GM18498 (cell line): ENCODE data around the gene TMCO4.
A peak's percentile ranks its signal among the peaks of the same experiment; 100 is the strongest.

Experiments
- ATAC-seq: cut with Tn5 transposase; IDR thresholded peaks from one replicate; pipeline ENCODE4 v1.9.1; 2021; ENCODE audit warnings: mild to moderate bottlenecking, moderate library complexity; ENCODE audit not compliant: unreplicated experiment

The TMCO4 gene

GRCh38 chr1:19662313-19662712 lies 137.4 kb downstream of the TMCO4 start:
- no peak for ATAC-seq

DNA sequence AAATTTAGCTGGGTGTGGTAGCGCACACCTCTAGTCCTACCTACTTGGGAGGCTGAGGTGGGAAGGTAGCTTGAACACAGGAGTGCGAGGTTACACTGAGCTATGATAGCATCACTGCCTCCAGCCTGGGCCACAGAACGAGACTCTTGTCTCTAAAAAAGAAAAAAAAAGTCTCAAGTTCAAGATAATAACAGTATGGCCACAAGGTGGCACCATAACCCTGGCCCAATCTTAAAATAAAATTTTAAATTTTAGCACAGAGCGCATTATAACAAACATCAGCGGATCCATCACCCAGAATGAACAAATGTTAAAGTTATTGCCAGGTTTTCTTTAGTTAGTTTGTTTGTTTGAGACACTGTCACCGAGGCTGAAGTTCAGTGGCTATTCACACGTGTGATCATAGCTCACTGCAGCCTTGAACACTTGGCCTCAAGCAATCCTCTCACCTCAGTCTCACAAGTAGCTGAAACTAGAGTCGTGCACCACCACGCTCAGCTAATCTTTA lies 137.9 kb downstream of the TMCO4 start:
- ATAC-seq: no peak

- no peak for ATAC-seq
Measured at GRCh38 chr1:19658186-19658585, 141.5 kb downstream of the TMCO4 start.

DNA sequence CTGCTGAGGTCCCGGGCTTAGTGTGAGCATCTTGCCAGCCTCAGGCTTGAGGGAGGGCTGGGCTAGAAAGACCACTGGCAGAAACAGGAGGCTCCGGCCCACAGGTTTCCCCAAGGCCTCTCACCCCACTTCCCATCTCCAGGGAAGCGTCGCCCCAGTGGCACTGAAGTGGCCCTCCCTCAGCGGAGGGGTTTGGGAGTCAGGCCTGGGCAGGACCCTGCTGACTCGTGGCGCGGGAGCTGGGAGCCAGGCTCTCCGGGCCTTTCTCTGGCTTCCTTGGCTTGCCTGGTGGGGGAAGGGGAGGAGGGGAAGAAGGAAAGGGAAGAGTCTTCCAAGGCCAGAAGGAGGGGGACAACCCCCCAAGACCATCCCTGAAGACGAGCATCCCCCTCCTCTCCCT lies 142.2 kb downstream of the TMCO4 start:
- no peak for ATAC-seq

GRCh38 chr1:19656780-19657466 lies 142.8 kb downstream of the TMCO4 start:
- no peak for ATAC-seq

GRCh38 chr1:19656134-19656779 lies 143.5 kb downstream of the TMCO4 start:
- ATAC-seq: no peak

DNA sequence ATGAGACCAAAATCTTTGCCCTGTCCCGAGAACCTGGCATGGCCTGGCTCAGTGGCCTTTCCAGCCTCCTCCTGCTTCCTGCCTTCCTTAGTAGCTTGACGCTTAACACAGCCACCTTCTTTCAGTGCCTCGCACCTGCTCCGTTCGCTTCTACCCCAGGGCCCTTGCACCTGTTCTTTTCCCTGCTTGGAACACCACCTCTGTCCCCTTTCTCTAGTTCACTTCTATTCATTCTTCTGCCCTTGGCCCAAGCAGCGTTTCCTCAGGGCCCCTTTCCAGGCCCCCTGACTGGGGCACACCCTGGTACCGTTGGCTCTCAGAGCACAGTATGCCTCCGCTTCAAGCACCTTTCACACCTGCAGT lies 144.0 kb downstream of the TMCO4 start:
- ATAC-seq: no peak

GRCh38 chr1:19654886-19655717 lies 144.6 kb downstream of the TMCO4 start:
- ATAC-seq: no peak

DNA sequence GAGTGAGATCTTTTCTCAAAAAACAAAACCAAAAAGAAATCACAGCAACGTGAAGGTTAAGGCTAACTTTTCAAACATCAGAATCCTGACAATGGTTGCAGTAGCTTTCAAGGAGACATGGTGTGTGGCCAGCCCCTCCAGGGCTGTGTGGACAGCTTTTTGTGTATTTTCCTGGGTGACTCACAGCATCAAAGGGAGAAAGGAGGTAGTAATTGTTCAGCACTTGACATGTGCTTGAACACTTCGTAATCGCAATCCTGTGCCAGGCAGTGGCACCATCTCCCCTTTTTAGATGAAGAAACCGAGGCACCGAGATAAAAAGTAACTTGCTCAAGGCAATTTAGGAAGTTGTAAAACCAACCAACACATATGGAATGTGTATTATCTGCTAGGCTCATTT lies 145.3 kb downstream of the TMCO4 start:
- ATAC-seq: no peak

GRCh38 chr1:19651141-19651737 lies 148.5 kb downstream of the TMCO4 start:
- peak; percentile 48 for ATAC-seq

- ATAC-seq: no peak
Measured at GRCh38 chr1:19650416-19651140, 149.1 kb downstream of the TMCO4 start.

DNA sequence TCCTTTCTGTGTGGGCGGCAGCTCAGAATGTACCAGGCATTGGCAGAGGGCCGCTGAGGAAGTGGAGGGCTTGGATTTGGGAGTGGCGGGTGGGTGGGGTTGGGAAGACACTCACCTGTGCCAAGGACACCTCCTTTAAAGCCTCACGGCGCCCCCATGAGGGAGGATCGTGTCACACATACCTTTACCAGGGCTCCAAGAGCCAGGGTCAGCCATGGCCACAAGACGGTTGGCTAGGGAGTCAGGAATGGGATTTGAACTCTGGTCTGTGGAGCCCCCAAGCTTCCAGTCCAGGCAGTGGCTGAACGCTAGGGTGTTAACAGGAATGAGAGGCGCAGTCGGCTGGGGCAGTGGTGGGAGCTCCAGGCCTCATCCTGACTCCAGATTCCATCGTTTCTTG lies 151.0 kb downstream of the TMCO4 start:
- no peak for ATAC-seq

DNA sequence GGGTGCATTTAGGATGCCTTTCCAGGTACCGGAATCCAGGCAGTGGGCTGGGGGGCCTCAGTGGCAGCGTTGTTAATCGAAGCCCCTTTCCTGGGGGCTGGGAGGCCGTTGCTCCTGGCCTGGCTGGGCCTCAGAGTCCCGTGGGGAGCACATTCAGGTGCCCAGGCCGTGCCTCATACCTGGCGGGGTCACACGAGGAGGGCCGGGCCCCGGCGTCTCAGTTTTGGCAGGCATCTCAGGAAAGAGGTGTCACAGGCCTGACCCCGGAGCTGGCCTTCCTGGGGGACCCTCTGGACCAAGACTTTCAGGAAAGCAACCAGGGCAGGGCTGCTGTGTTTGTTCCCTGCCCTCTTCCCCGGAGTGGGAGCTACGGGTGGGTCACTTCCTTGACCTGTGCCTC lies 151.5 kb downstream of the TMCO4 start:
- no peak for ATAC-seq

DNA sequence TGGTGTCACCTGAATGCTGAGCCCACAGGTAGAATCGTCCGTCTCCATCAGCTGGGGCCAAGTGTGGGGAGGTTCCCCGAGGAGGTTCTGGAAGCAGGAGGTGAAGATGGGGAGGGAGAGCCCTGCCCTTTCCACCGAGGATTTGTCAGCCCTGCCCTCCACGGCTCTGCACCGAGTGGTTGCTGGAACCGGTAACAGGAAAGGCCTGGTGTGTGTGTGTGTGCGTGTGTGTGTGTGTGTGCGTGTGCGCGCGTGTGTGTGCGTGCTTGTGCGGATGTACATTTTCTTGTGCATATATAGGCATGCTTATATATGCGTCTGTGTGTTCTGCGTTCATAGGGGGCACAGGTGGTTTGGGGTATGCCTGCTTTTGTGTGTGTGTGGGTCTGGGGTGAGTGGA lies 152.1 kb downstream of the TMCO4 start:
- ATAC-seq: no peak

DNA sequence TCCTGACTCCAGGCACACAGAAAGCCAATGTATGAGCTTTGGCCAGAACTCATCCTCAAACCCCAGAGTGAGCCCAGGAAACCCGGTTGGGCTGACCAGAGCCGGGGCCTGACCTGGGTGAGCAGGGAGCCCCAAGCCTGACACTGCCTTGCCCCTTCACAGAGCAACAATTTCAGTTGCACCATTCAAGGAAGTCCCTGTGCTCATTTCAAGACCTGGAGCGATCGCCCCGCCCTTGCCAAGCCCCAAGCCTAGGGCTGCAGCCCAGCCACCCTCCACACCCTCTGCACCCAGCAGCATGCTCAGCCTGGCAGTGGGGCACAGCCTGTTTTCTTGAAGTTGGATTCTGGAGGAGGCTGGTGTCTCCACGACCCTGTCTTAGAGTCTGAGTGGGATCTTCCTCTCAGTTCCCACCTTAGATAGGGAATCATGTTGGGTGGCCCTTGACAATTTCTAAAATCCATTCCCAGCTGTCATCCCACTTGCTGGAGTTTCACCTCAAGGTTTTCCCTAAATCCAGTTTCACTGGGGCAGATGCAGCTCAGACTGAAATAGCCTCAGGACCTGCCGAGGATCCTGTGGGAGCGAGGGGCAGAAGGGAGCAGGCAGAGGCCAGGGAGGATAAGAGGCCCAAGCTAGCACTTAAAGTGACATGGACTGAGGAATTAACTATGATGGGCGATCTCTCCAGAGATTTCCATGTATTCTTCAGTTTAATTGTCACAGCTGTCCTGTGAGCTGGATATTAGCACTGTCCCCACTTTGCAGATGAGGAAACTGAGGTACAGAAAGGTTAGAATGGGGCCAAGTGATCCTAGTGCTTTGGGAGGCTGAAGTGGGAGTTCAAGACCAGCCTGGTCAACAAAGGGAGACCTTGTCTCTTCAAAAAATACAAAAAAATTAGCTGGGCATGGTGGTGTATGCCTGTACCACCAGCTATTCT lies 153.1 kb downstream of the TMCO4 start:
- ATAC-seq: no peak

DNA sequence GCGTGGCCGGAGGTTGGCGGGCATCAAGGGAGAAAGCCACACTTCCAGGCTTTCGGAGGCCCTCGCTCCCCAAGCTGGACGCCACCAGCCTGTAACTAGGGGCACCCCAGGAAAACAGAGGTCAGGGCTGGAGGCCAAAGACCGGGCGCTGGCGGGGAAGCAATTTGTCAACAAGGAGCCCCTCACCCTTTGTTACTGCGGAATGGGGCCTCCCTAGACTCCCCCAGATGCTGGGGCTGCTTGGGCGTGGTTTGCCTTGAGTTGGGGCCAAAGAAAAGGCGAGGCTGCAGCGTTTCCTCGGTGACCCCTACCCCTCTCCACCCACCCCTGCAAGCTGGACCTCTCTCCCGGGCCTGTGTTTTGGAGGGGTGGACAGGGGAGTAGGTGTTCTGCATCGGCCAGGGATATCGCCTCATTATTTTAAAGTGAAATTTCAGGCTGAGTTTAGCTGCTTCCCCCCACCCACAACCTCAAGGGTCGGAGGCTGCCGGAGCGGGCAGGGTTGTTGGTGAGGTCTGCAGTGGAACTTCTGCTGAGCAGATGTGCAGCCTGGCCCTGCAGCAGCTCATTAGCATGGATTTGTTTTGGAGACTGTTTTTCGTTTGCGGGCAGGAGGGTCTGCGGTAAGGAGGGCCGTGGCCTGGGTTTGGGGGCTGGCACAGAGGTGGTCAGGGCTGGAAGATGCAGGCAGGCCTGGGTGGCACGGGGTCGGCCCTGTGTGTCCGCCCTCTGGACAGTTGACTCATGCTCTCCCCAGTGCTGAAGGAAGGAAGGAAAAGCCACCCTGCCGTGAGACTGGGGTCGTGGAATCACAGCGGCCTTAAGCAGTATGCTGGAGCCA lies 154.1 kb downstream of the TMCO4 start:
- ATAC-seq: no peak

DNA sequence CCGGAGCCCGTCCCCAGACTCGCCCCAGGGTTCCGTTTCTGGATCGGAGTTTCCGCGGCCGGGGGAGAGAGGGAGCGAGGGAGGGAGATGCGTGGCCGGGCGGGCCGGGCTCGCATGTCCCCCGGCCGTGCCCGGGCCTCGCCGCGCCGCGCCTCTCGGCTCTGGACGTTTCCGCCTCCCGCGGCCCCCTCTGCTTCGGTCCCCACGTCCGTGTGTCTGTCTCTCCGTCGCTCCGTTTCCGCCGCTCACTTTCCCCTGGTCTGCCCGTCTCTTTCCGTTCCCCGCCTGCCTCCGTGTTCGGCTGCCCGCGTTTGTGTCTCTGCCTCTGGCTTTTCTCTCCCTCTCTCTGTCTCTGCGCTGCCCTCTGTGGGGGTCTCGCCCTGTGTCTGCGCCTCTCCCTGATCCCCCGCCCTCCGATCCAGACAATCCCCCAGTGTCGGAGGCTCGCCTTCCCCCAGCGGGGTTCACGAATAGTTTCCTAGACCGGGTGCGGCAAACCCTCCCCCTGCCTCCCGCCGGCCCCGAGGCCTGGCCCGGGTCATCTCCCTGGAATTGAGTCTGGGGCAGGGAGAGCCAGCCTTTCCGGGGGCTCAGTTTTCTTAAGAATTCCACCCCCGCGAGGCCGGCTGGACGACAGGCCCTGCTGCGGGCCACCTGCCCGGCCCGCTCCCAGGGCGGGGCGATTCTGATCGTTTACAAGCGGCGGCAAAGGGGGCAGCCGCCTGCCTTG lies 154.9 kb downstream of the TMCO4 start:
- no peak for ATAC-seq

DNA sequence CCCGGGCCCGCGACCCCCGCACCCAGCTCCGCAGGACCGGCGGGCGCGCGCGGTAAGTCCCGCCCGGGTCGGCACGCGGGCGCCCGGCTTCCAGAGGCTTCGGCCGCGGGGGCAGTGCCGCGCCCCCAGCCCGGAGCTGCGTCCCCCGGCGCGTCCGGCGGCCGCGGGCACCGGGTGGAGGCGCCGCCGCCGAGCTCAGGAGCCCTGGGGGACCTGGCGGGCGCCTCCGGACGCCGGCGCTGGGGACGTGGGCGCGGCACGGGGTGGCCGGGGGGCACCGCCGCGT lies 155.4 kb downstream of the TMCO4 start:
- no peak for ATAC-seq
